Prostate gland (tissue), 2 donors: ENCODE data around the gene TRMT112. TPM values are rescaled to one million over a fixed set of nuclear protein-coding genes. Genes with fewer than 3 reads are reported as not detected.

Experiments used
- DNase-seq: peaks from one replicate; pipeline ENCODE4 v3.0.0-alpha.2; 2019; ENCODE audit warnings: low spot score
- H3K27ac ChIP-seq, 2 donors: fragments of 200-600 bp; sonication (generic); 2 replicates each; pipeline ENCODE4 v1.5.1; 2017 to 2019
- H3K27me3 ChIP-seq: fragments of 200-600 bp; sonication (generic); replicated peaks from 2 replicates; pipeline ENCODE4 v1.5.1; 2019; ENCODE audit not compliant: insufficient read depth
- H3K36me3 ChIP-seq, 2 donors: fragments of 200-600 bp; sonication (generic); 1 replicate in 1 of 2; 2 replicates in 1 of 2; pipeline versions ENCODE4 v1.5.1 to v1.8.1; 2017 to 2019
- H3K4me1 ChIP-seq: fragments of 200-600 bp; sonication (generic); replicated peaks from 2 replicates; pipeline ENCODE4 v1.5.1; 2019
- H3K4me3 ChIP-seq, 2 donors: fragments of 200-600 bp; sonication (generic); 2 replicates each; pipeline ENCODE4 v1.5.1; 2017 to 2019
- H3K9me3 ChIP-seq: fragments of 200-600 bp; sonication (generic); 2 replicates; pipeline ENCODE4 v1.5.1; 2017
- CTCF ChIP-seq, 4 experiments: fragments of 200-600 bp in 2 of 4; fragments of 450-650 bp in 2 of 4; sonication (generic) in 2 of 4; IDR thresholded peaks; 1 replicate in 3 of 4; 2 replicates in 1 of 4; pipeline ENCODE4 v1.5.1; 2016 to 2019; ENCODE audit warnings: antibody characterized with exemption in 4 of 4, mild to moderate bottlenecking in 2 of 4, moderate library complexity in 2 of 4
- POLR2A ChIP-seq: fragments of 450-650 bp; IDR thresholded peaks from one replicate; pipeline ENCODE4 v1.6.1; 2016; ENCODE audit warnings: antibody characterized with exemption, mild to moderate bottlenecking
- POLR2AphosphoS5 ChIP-seq: sonication (generic); formaldehyde crosslinking; IDR thresholded peaks from one replicate; pipeline ENCODE4 v1.6.1; 2017; ENCODE audit warnings: antibody characterized with exemption
- WGBS: methylation state at CpG from one replicate; pipeline ENCODE4 v1.1.5; 2018; 5-methylcytosine and 5-hydroxymethylcytosine counted together
- intact Hi-C: fragments of 100-400 bp; cut with DNase I; formaldehyde crosslinking; loops from one replicate; pipeline ENCODE4 v1.14.2; 2022
- total RNA-seq, 2 donors: library from RNA; depleted of rRNA; stranded (reverse); fragments of >200 nt; gene quantifications; one replicate each; pipeline ENCODE4 v1.1.0, GENCODE V29; 2016

TRMT112 gene
- total RNA-seq, 2 donors from 2014 or later = 328 to 400 TPM

- H3K9me3 ChIP-seq = no peaks in the 10 kb centered on the region
- no peaks in the 10 kb centered on the region for H3K36me3 ChIP-seq
- no peak overlapping the region for H3K4me3 ChIP-seq
- 53% methylated on average over 10 of the region's 10 CpGs for WGBS
- H3K4me1 ChIP-seq = peaks cover 6% of the 10 kb centered on the region
- TF ChIP-seq POLR2AphosphoS5 (no peak), CTCF (IDR thresholded peaks at IDR 0.05) (no peak), POLR2A (no peak)
- no peak overlapping the region for H3K27ac ChIP-seq
- H3K27me3 ChIP-seq = peaks cover 5% of the 10 kb centered on the region
- intact Hi-C loops = no loop called here
- DNase-seq = no peak
These were observed 26.8 kb downstream of the TRMT112 start for GRCh38 chr11:64290352-64291261.

GRCh38 chr11:64289002-64289564, 28.3 kb downstream of the TRMT112 start:
- TF ChIP-seq CTCF (IDR thresholded peaks at IDR 0.05) = no peak
- TF ChIP-seq POLR2A = no peak
- no peak for TF ChIP-seq POLR2AphosphoS5
- whole genome bisulfite sequencing = 91% methylated on average over 13 of the region's 13 CpGs
- H3K27ac ChIP-seq = no peak overlapping the region
- no peak for DNase-seq
- peaks cover 5% of the 10 kb centered on the region for H3K27me3 ChIP-seq
- peaks cover 6% of the 10 kb centered on the region for H3K4me1 ChIP-seq
- H3K9me3 ChIP-seq = no peaks in the 10 kb centered on the region
- no peak overlapping the region for H3K4me3 ChIP-seq
- H3K36me3 ChIP-seq = no peaks in the 10 kb centered on the region
- intact Hi-C loops = no loop called here

GRCh38 chr11:64288353-64288750, 29.0 kb downstream of the TRMT112 start:
- Histone ChIP-seq H3K36me3 (no peaks in the 10 kb centered on the region), H3K9me3 (no peaks in the 10 kb centered on the region), H3K4me3 (no peak overlapping the region), H3K27me3 (peaks cover 5% of the 10 kb centered on the region), H3K4me1 (peaks cover 6% of the 10 kb centered on the region), H3K27ac (no peak overlapping the region)
- no peak for TF ChIP-seq CTCF (IDR thresholded peaks at IDR 0.05)
- TF ChIP-seq POLR2A = no peak
- no peak for TF ChIP-seq POLR2AphosphoS5
- WGBS = 89% methylated on average over 9 of the region's 9 CpGs
- DNase-seq = no peak
- intact Hi-C loops = no loop called here

GRCh38 chr11:64287676-64288352, 29.5 kb downstream of the TRMT112 start:
- H3K4me1 ChIP-seq = peaks cover 10% of the 10 kb centered on the region
- intact Hi-C loops = no loop called here
- H3K36me3 ChIP-seq = no peaks in the 10 kb centered on the region
- H3K4me3 ChIP-seq = no peak overlapping the region
- H3K9me3 ChIP-seq = no peaks in the 10 kb centered on the region
- WGBS = 94% methylated on average over 29 of the region's 33 CpGs
- no peak for DNase-seq
- TF ChIP-seq POLR2A = no peak
- TF ChIP-seq POLR2AphosphoS5 = no peak
- TF ChIP-seq CTCF (IDR thresholded peaks at IDR 0.05) = no peak
- H3K27me3 ChIP-seq = peaks cover 5% of the 10 kb centered on the region
- H3K27ac ChIP-seq = no peak overlapping the region
